HG02970 (cell line): ENCODE data around the gene SLC26A11.
A peak's percentile ranks its signal among the peaks of the same experiment; 100 is the strongest.
"Not testable (repeated sequence)": the region's sequence is repeated elsewhere in the genome, so short reads cannot be mapped to it uniquely, and the experiment has no call there.

Experiments
- ATAC-seq: cut with Tn5 transposase; IDR thresholded peaks from one replicate; pipeline ENCODE4 v1.9.1; 2021; ENCODE audit warnings: mild to moderate bottlenecking, moderate library complexity, moderate number of reproducible peaks; ENCODE audit not compliant: unreplicated experiment, low FRiP score

The SLC26A11 gene

DNA sequence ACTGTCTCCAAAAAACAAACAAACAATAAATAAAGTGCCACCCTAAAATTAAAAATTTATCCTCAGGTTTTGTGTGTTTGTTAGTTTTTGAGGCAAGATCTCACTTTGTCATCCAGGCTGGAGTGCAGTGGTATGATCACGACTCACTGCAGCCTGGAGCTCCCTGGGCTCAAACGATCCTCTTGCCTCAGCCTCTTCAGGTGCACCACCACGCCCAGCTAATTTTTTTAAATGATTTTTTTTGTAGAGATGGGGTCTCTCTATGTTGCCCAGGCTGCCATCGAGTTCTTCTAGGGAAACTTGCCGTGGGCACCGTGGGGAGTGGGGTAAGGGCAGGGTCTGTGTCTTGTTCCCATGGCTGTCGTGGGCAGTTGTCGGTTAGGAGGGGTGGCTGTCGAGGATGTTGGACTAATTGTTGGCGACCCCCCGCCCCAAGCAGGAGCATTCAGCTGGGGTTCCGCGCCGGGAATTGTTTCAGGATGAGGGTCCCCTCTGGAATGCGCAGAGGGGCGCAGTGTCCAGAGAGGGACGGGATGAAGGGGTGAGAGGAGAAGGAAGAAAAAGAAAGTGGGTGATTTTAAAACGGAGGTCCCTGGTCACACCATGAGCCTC is 39.3 kb downstream of the SLC26A11 start:
- no peak for ATAC-seq

DNA sequence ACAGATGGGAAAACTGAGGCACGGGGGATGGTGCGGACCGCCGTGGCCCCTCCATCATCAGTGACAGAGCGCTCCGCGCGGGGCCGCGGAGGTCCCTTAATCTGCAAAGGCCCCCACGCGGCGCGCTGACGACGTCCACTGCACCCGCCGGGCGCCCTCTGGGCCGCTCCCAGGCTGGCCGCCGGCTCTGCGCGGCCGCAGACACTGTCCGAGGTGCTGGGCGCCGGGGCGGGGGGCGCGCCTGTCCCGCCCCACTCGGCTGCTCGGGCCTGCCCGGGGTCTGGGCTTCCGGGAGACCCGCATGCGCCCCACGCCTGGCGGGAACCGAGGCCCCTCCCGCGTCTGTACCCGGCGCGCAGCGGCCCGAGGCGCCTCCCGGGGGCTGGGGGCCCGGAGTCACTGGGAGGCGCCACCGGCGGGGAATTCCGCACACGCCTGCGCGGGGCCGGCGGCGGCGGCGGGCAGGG is 39.9 kb downstream of the SLC26A11 start:
- ATAC-seq: no peak

DNA sequence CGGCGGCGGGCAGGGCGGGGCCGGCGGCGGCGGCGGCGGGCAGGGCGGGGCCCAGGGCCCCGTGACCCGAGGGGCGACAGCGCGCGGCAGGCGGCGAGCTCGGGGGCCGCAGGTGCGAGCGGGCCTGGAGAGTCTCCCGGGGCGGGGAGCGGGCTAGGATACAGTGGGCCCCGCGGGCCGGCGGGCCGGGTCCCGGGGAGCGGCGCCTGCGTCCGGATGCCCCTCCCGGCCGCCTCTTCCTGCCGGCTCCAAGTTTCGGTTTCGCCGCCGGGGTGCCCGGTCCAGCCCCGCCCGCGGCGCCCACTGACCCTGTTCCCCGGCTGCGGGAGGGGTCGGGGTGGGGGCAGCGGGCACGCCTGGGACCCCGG is 40.5 kb downstream of the SLC26A11 start, which contains the start of gene RNF213:
TSS of gene RNF213 (plus strand) at position 62 of the 368 bp plus-strand sequence. CDS start 2,830 bp downstream, outside the sequence.
- ATAC-seq: peak; percentile 36

DNA sequence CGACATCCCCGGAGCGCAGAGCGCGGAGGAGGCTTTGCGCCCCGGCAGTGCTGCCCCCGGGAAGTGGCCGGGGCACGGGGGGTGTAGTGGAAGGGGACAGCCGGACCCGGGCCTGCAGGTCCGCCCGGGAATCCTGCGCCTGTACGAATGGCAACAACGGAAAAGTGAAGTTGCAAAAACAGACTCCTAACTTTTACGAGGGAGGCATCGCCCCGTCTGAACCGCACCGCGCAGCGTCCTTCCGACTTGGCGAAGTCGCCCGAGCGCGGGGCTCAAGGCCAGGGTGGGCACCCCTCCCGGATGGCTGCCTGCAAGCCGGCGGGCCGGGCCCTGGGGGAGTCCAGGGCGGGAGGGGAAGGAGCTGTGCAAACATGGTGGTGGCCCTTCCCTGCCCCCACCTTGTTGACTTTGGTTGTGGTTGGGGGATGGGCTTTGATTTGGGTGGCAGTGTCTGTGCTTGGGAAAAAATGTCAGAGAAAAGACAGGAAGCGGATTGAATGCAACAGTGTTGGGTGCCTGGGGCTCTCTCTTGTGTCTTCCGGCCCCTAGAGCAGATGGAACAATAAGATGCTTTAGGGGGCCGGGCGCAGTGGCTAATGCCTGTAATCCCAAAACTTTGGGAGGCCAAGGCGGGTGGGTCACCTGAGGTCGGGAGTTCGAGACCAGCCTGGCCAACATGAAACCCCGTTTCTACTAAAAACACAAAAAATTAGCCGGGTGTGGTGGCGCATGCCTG is 41.1 kb downstream of the SLC26A11 start:
- no peak for ATAC-seq

DNA sequence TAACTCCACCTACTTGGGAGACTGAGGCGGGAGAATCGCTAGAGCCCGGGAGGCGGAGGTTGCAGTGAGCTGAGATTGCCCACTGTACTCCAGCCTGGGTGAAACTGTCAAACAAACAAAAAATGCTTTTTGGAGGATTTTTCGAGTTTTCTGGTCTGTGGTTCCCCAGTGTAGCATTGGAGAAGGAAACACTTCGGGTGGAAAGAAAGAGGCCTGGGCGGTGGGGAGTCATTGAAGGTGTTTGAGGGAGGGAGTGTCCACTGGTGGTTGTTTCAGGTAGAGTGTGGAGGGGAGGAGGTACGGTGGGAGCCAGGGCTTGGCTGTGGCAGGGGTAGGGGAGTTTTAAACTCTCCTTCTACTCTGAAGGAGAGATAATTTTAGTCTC is 41.7 kb downstream of the SLC26A11 start:
- ATAC-seq: no peak

DNA sequence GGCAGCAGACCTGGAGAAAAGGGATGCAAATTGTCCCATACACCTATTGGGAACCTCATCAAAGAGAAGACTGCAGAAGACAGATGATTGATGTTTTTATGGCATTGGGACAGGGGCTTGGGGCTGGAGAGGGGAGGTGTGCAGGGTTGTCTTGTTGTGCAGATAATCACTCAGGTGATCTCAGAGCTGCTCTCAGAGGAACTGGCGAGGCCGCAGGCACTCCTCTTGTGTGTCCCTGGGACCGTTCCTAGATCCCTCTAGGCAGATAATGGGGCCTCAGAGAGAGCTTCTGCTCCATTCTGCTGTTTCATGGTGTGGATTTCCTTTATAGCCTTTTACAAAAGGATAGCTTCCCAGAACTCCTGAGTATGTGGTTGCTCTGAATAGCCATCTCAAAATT is 42.1 kb downstream of the SLC26A11 start:
- no peak for ATAC-seq

DNA sequence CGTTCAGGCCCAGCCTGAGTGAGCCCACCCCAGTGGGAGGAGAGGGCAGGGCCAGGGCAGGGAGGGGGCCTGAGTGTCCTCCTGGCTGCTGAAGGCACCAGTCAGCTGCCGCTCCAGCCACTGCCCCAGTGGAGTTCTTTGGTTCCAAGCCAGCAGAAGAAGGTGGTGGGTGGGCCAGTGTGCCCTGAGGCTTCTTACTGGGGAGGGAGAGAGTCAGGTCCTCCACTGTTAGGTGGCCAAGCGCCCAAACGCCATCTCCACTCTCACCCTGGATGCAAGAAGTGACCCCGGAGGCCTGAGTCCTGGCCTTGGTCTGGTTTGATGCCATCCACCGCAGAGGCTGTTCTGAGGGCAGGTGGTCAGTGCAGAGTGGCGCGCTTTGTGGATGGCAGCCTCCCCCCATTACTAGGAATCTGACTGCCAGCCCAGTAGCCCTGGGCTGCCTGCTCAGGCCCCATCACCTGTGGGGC is 42.6 kb downstream of the SLC26A11 start:
- ATAC-seq: no peak

DNA sequence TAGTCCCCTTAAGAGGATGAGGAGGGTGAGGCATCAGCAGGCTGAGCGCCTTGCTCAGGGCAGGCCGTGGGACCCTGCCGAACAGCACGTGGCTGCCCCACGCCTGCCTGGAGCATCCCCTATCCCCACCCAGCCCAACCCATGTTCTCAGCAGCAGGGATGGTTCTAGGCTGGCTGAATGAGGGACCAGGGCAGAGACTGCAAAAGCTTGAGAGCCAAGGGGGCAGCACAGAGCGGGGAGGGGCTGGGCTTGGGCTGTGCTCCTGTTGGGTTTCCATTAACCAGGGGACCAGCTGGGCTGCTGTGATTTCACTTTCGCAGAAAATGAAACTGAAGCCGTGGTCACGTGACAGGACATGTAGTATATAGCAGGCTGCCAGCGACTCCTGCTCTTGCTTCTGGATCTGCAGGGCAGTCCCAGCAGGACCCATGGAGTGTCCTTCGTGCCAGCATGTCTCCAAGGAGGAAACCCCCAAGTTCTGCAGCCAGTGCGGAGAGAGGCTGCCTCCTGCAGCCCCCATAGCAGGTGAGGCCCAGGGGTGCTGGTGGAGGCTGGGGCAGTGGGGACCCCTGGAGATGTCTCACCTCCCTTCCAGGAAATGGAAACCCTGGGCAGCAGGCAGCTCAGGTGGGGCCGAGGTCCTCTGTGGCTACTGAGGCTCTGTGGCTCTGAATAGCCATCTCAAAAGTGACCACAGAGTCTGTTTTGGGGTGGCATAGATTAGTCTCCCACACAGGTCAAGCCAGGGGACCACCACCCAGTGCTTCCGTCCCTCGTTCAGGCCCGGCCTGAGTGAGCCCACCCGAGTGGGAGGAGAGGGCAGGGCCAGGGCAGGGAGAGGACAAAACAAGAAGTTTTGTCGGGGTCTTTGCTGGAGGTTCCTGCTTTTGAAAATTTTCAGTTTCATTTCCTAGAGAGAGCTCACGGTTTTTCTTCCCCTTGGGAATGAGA is 43.3 kb downstream of the SLC26A11 start:
- ATAC-seq: peak; percentile 38

DNA sequence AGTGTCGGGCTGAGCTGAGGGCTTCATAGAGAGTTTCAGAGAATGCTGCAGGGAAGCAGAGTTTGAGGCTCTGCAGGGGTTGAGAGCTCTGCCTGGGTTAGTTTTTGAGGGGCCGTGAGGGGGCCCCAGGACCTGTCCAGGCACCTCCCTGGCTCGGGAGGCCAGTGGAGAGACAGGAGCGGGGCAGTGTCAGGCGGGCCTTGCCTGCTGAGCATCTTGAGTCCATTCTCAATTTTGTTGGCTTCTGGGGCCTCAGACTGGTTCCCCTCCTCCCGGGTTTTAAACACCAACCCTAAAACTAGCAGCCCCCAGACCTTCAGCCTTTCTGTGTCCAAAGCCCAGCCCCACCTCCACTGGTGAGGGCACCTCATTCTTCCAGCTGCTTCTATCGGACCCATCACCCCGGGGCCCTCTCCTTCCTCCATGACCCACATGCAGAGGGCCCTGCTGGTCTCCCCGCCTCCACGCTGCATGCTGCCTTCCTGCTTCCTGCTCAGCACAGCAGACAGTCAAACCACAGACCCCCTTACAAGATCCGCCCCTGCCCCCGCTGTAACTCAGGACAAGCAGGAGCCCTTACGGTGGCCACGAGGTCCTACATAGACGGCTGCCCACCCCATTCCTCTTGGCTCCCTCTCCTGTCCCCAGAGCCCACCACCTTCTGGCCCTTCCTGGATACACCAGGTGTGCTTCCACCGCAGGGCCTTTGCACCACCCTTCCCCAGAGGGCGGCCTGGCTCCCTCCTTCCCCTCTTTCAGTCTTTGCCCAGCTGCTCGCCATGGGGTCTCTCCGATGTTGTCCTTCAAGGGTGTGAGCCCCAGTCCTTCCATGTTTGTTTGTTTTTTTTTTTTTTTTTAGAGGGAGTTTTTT is 44.2 kb downstream of the SLC26A11 start:
- ATAC-seq: no peak

DNA sequence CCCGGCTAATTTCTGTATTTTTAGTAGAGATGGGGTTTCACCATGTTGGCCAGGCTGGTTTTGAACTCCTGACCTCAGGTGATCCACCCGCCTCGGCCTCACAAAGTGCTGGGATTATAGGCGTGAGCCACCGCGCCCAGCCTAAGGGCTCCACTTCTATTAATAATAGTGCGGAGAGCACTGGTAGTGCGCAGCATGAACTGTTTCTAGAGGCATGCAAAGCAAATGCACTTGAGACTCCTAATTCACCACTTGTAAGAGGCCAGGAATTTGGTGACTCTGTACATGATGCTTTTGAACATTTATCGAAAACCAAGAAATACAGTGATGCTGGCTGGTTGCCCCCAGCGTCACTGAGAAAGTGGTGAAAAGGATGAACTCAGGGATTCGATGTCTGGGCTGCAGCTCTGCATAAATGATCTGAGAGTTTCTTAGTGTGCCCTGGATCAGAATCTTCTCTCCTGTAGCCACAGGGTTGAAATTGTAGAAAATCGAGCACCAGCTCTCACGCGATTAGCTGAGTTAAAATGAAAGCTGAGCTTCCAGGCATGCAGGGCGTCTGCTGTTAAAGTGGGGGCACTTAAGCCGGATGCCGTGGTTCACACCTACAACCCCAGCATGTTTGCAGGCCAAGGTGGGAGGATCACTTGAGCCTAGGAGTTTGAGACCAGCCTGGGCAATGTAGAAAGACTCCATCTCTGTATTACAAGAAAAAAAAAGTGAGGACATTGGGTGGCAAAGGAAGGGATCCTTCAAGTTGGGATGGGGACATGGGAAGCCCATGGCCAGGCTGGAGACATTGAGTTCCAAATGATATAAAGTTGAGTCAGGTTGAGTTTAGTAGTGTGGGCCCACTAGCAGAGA is 45.2 kb downstream of the SLC26A11 start:
- ATAC-seq: no peak

DNA sequence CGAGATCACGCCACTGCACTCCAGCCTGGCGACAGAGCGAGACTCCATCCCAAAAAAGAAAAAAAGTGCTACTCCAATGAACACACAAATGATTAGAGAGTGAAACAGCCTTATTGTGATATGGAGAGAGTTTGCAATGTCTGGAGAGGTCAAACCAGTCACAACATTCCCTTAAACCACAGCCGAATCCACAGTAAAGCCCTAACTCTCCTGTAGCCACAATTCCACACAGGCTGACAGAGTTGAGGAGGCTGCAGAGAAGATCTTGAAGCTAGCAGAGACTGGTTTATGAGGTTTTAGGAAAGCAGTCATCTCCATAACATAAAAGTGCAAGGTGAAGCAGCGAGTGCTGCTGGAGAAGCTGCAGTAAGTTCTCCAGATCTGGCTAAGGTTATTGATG is 47.2 kb downstream of the SLC26A11 start:
- no peak for ATAC-seq

DNA sequence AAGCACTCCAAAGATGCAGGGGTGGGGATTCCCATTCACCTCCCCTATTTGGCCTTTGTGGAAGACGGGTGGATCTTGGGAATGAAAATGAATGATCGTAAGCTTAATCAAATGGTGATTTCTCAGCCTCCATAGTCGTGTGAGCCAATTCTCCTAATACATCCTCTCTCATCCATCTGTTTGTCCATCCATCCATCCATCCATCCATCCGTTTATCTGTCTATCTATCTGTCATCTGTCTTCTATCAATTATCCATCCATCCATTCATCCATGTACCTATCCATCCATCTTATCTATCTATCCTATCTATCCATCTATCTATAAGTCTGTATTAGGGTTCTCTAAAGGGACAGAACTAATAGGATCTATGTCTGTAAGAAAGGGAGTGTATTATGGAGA is 48.2 kb downstream of the SLC26A11 start:
- no peak for ATAC-seq

DNA sequence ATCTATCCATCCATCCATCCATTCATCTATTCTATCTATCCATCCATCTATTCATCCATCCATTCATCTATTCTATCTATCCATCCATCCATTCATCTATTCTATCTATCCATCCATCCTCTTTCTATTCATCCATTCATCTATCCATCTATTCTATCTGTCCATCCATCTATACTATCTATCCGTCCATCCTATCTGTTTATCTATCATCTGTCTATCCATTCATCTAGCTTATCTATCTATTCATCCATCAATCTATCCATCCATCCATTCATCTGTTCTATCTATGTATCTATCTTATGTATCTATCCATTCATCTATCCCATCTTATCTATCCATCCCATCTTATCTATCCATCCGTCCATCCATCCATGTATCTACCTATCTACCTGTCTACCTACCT is 49.2 kb downstream of the SLC26A11 start:
- ATAC-seq: no peak

DNA sequence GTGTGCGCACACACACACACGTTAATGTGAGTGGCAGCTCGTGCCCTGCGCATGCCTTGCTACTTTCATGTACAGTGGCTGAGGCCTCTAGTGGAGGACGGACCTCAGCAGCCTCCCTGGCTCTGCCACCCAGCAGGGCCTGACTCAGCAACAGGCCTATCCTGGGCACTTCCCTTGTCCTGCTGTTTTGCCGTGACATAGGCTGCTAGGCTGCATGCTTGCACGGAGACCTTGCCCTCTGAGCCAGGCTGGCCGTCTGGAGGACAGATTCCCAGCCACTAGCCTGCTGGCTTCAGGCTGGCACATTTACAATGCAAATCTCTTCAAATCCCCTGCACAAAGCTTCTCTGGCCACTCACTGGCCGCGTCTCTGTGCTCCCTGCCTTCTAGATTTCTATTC is 49.9 kb downstream of the SLC26A11 start:
- no peak for ATAC-seq

DNA sequence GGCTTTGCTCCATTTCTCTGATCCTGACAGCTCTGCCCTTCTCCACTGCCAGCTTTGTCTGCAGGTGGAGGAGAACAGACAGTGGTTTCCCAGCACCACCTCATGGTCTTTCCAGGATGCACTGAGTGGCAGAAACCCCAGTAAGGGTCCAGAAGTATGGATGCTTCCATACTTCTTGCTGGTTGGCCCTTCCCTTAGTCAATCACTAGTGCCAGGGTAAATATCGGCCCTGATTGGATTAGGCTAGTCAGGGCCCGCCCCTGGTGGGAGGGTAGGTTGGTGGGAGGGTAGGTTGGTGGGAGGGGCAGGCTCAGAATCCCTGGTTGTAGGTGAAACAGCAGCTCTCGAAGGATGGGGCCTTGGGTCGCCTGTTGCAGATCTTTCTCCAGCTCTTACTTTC is 50.6 kb downstream of the SLC26A11 start:
- ATAC-seq: no peak

DNA sequence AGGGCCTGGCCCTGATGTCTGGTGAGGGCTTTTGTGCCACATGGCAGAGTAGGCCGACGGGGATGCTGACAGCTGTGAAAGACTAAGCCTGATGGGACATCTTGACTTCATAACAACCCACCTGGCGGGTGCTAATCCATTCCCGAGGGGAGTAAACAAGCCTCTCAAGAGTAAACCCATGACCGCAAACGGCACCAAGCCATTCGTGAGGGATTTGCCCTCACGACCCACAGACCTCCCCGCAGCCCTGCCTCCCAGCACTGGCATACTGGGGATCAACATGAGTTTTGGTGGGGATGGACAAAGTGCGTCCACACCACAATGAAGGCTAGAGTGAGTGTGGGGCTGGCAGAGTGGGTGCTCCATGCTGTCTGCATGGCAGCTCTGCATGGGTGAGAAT is 52.1 kb downstream of the SLC26A11 start:
- ATAC-seq: no peak

DNA sequence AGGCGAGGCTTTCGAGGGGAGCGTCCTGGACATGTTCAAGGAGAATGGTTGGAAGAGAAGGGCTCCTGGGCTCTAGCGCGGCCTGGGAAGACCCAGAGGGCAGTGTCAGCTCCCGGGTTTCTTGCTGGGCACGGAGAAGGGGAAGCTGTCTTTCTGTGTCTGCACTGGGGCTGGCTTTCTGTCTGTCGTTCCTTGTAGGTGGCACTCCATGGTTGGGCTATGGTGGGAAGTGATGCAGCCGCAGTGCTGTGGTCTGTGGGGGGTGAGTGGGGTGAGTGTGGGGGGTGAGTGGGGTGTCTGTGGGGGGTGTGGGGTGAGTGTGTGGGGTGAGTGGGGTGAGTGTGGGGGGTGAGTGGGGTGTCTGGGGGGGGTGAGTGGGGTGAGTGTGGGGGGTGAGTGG is 54.1 kb downstream of the SLC26A11 start:
- ATAC-seq: no peak

DNA sequence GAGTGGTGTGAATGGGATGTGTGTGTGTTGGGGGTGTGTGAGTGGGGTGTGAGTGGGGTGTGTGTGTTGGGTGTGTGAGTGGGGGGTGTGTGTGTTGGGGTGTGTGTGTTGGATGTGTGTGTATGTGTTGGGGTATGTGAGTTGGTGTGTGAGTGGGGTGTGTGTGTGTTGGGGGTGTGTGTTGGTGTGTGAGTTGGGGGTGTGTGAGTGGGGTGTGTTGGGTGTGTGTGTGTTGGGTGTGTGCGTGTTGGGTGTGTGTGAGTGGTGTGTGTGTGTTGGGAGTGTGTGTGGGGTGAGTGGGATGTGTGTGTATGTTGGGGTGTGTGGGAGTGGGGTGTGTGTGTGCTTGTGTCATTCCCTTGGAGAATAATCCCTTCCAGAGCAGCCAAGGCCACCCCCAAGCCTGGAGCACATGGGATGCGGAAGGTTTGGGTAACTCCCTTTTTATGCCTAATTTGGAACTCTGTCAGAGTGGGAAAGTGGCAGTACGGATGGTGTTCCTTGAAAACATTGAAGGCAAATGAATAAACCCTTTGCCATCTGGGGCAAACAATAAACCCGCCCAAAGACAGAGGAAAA is 54.7 kb downstream of the SLC26A11 start:
- ATAC-seq: no peak

DNA sequence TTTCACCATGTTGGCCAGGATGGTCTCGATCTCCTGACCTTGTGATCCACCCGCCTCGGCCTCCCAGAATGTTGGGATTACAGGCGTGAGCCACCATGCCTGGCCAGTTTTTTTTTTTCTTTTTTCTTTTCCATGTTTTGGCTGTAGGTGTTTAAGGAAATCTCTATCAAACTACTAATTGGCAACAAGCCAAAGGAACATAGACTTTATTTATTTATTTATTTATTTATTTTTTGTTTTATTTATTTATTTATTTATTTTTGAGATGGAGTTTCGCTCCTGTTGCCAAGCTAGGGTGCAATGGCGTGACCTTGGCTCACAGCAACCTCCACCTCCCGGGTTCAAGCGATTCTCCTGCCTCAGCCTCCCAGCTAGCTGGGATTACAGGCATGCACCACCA is 55.6 kb downstream of the SLC26A11 start:
- not testable (repeated sequence) for ATAC-seq
